Stomach (tissue), 4 donors: ENCODE measurements around the gene NEMP2.

Experiments used
- EP300 ChIP-seq: sonication (generic); formaldehyde crosslinking; IDR thresholded peaks from one replicate; pipeline ENCODE4 v1.6.1; 2017; ENCODE audit warnings: antibody characterized with exemption
- POLR2A ChIP-seq, 4 donors: fragments of 450-650 bp; IDR thresholded peaks; one replicate each; pipeline ENCODE4 v1.6.1; 2016; ENCODE audit warnings: antibody characterized with exemption in 4 of 4, control low read depth in 2 of 4, mild to moderate bottlenecking in 1 of 4, moderate library complexity in 1 of 4
- POLR2AphosphoS5 ChIP-seq, 3 donors: sonication (generic); formaldehyde crosslinking; IDR thresholded peaks; one replicate each; pipeline ENCODE4 v1.6.1; 2016; ENCODE audit warnings: antibody characterized with exemption in 3 of 3
- TF ChIP-seq, protein P1 (sequence below), 7 experiments: fragments of 450-650 bp in 4 of 7; fragments of 200-600 bp in 3 of 7; sonication (generic) in 3 of 7; IDR thresholded peaks; one replicate each; pipeline ENCODE4 v1.5.1; 2016 to 2019; ENCODE audit warnings: antibody characterized with exemption in 7 of 7, control low read depth in 2 of 7, mild to moderate bottlenecking in 1 of 7

DNA sequence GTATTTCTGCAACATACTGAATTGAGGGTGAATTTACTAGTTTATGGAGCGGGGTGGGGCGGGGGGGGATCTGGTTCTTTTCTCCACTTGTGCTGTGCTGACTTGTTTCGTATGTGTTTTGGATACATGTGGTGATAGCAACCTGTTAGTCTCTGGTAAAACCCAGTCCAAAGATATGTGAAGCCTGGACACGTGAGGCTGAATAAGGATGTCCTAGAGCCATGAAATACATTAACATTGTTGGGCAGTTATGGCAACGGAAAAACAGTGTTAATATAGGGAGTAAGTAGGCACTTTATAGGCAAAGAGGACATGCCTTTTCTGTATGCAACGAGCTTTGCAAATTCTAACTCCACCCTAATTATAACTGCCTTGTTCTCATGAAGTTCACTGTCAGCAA lies 42.1 kb upstream of the NEMP2 start:
- TF ChIP-seq EP300 = no peak
- no peak for TF ChIP-seq POLR2AphosphoS5 (IDR thresholded peaks at IDR 0.05)
- TF ChIP-seq, protein P1, sequence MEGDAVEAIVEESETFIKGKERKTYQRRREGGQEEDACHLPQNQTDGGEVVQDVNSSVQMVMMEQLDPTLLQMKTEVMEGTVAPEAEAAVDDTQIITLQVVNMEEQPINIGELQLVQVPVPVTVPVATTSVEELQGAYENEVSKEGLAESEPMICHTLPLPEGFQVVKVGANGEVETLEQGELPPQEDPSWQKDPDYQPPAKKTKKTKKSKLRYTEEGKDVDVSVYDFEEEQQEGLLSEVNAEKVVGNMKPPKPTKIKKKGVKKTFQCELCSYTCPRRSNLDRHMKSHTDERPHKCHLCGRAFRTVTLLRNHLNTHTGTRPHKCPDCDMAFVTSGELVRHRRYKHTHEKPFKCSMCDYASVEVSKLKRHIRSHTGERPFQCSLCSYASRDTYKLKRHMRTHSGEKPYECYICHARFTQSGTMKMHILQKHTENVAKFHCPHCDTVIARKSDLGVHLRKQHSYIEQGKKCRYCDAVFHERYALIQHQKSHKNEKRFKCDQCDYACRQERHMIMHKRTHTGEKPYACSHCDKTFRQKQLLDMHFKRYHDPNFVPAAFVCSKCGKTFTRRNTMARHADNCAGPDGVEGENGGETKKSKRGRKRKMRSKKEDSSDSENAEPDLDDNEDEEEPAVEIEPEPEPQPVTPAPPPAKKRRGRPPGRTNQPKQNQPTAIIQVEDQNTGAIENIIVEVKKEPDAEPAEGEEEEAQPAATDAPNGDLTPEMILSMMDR (IDR thresholded peaks at IDR 0.05) = no peak
- no peak for TF ChIP-seq POLR2A (IDR thresholded peaks at IDR 0.05)
